Activated T-helper 1 cell treated with anti-CD3 and anti-CD28 coated beads, Interleukin-2, amount 50 U/mL, for 16 hours (primary cell): ENCODE results near the gene UNC93A.
"Not testable (repeated sequence)": the region's sequence is repeated elsewhere in the genome, so short reads cannot be mapped to it uniquely, and the experiment has no call there.

Experiments
- DNase-seq, 2 donors: peaks; one replicate each; pipeline ENCODE4 v3.0.0-alpha.2; 2020; ENCODE audit warnings: low read depth in 1 of 2, low spot score in 1 of 2

The UNC93A gene

GRCh38 chr6:167290786-167291622 is at the start of gene UNC93A:
Gene UNC93A, plus strand, starts transcription at chr6:167291315. Its CDS starts 175 bp downstream, at chr6:167291490.
- DNase-seq = no peak

GRCh38 chr6:167241321-167242134 is 49.6 kb upstream of the UNC93A start:
- not testable (repeated sequence) for DNase-seq

GRCh38 chr6:167242135-167242506 is 49.0 kb upstream of the UNC93A start:
- not testable (repeated sequence) for DNase-seq

GRCh38 chr6:167242511-167243051 is 48.5 kb upstream of the UNC93A start:
- DNase-seq = not testable (repeated sequence)

GRCh38 chr6:167244064-167244960 is 46.8 kb upstream of the UNC93A start:
- DNase-seq = no peak

- no peak for DNase-seq
Observed at GRCh38 chr6:167244991-167245390, 46.1 kb upstream of the UNC93A start.

- no peak for DNase-seq
Observed at GRCh38 chr6:167245591-167245990, 45.5 kb upstream of the UNC93A start.

GRCh38 chr6:167247814-167248595 is 43.1 kb upstream of the UNC93A start:
- no peak for DNase-seq

- DNase-seq = not testable (repeated sequence)
Observed at GRCh38 chr6:167248878-167249455, 42.1 kb upstream of the UNC93A start.

- no peak for DNase-seq
Observed at GRCh38 chr6:167252271-167252670, 38.8 kb upstream of the UNC93A start.

GRCh38 chr6:167255918-167256553 is 35.1 kb upstream of the UNC93A start:
- no peak for DNase-seq

- no peak for DNase-seq
Observed at GRCh38 chr6:167258646-167259045, 32.5 kb upstream of the UNC93A start.

- not testable (repeated sequence) for DNase-seq
Observed at GRCh38 chr6:167266057-167266829, 24.9 kb upstream of the UNC93A start.

GRCh38 chr6:167266830-167267555 is 24.1 kb upstream of the UNC93A start:
- DNase-seq = no peak

GRCh38 chr6:167267556-167267898 is 23.6 kb upstream of the UNC93A start:
- DNase-seq = not testable (repeated sequence)

- no peak for DNase-seq
Observed at GRCh38 chr6:167267921-167268401, 23.2 kb upstream of the UNC93A start.

- DNase-seq = no peak
Observed at GRCh38 chr6:167268683-167269280, 22.3 kb upstream of the UNC93A start.
